NT2/D1 (cell line): ENCODE measurements around the gene UPF3B.
"Not testable (repeated sequence)": the region's sequence is repeated elsewhere in the genome, so short reads cannot be mapped to it uniquely, and the experiment has no call there.

Experiments
- DNase-seq: peaks from one replicate; pipeline ENCODE4 v3.0.0-alpha.2; 2011; ENCODE audit warnings: low read depth, low spot score
- H3K27me3 ChIP-seq: 2 replicates; pipeline ENCODE4 v1.6.0; 2011; ENCODE audit warnings: mild to moderate bottlenecking; ENCODE audit not compliant: insufficient read length, insufficient read depth
- H3K36me3 ChIP-seq: 2 replicates; pipeline ENCODE4 v1.6.1; 2011; ENCODE audit warnings: mild to moderate bottlenecking, low read length, mixed read lengths; ENCODE audit not compliant: insufficient read depth, insufficient read length
- H3K4me1 ChIP-seq: 2 replicates; pipeline ENCODE4 v1.5.1; 2011; ENCODE audit not compliant: insufficient read depth, insufficient read length
- H3K4me3 ChIP-seq: 2 replicates; pipeline ENCODE4 v1.5.1; 2011; ENCODE audit warnings: low read depth; ENCODE audit not compliant: insufficient read length
- H3K9ac ChIP-seq: 2 replicates; pipeline ENCODE4 v1.6.0; 2011; ENCODE audit warnings: low read depth; ENCODE audit not compliant: insufficient read length
- H3K9me3 ChIP-seq: 2 replicates; pipeline ENCODE4 v1.5.1; 2011; ENCODE audit warnings: mild to moderate bottlenecking, low read length; ENCODE audit not compliant: insufficient read depth
- SUZ12 ChIP-seq: IDR thresholded peaks from 2 replicates; pipeline ENCODE4 v1.6.1; 2011; ENCODE audit not compliant: insufficient read length, insufficient read depth; ENCODE audit errors: extremely low read depth
- YY1 ChIP-seq: IDR thresholded peaks from 2 replicates; pipeline ENCODE4 v1.6.1; 2011; ENCODE audit not compliant: insufficient read length, insufficient read depth
- ZNF274 ChIP-seq: IDR thresholded peaks from 2 replicates; pipeline ENCODE4 v1.6.1; 2011; ENCODE audit warnings: mild to moderate bottlenecking, low read depth, low read length

Gene UPF3B

DNA sequence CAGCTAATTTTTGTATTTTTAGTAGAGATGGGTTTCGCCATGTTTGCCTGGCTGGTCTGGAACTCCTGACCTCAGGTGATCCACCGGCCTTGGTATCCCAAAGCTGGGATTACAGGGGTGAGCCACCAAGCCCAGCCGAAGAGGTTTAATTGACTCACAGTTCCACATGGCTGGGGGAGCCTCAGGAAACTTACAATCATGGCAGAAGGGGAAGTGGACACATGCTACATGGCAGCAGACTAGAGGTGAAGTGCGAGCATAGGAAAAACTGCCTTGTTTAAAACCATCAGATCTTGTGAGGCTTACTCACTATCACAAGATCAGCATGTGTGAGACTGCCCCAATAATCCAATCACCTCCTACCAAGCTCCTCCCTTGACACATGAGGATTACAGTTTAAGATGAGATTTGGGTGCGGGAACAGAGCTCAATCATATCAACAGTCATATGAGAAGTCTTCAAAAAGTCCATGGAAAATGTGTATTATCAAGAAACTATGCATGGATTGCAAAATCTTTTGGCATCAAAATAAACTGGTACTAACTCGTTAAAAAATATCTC lies 35.6 kb downstream of the UPF3B start:
- Histone ChIP-seq H3K36me3 (no peaks in the 10 kb centered on the region), H3K4me1 (no peaks in the 10 kb centered on the region)
- TF ChIP-seq SUZ12, result no peak
- no peak for TF ChIP-seq ZNF274
- no peak for TF ChIP-seq YY1

DNA sequence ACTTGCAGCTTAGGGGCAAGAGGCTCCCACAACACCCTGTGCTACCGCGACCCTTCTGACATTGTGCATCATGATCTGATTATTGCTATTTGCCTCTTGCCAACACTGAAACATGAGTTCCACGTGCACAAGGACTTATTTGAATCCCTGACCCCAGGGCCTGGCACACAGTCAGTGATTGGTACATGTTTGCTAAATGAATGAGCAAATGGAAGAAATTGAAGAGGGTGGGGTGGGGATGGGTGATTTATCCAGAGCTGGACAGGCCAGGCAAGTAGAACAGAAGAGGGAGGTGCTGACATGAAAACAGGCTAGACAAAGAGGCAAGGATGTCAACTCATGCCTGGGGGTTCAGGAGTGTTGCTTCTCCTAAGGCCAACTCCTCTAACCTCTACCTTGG lies 36.5 kb downstream of the UPF3B start:
- TF ChIP-seq SUZ12 (no peak), ZNF274 (no peak), YY1 (no peak)
- Histone ChIP-seq H3K9me3 (no peaks in the 10 kb centered on the region), H3K9ac (no peak overlapping the region), H3K4me1 (no peaks in the 10 kb centered on the region), H3K27me3 (no peaks in the 10 kb centered on the region), H3K4me3 (no peak overlapping the region), H3K36me3 (no peaks in the 10 kb centered on the region)
- DNase-seq, result no peak

More for the DNA sequence above, 35.6 kb downstream of the UPF3B start:
- H3K27me3 ChIP-seq, result no peaks in the 10 kb centered on the region
- no peaks in the 10 kb centered on the region for H3K9me3 ChIP-seq
- no peak overlapping the region for H3K9ac ChIP-seq
- H3K4me3 ChIP-seq, result no peak overlapping the region
- DNase-seq, result no peak

DNA sequence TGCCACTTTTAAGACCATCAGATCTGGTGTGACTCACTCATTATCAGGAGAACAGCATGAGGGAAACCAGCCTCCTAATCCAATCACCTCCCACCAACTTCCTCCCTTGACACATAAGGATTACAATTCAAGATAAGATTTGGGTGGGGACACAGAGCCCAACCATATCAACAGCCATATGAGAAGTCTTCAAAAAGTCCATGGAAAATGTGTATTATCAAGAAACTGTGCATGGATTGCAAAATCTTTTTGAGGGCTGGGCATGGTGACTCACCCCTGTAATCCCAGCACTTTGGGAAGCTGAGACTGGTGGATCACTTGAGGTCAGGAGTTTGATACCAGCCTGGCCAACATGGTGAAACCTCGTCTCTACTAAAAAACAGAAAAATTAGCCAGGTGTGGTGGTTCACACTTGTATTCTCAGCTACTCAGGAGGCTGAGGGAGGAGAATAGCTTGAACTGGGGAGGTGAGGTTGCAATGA lies 43.5 kb downstream of the UPF3B start:
- H3K27me3 ChIP-seq, result no peaks in the 10 kb centered on the region
- no peak overlapping the region for H3K9ac ChIP-seq
- DNase-seq, result no peak
- no peak for TF ChIP-seq ZNF274
- TF ChIP-seq SUZ12, result no peak
- H3K4me1 ChIP-seq, result no peaks in the 10 kb centered on the region
- no peak overlapping the region for H3K4me3 ChIP-seq
- H3K9me3 ChIP-seq, result no peaks in the 10 kb centered on the region
- H3K36me3 ChIP-seq, result no peaks in the 10 kb centered on the region

DNA sequence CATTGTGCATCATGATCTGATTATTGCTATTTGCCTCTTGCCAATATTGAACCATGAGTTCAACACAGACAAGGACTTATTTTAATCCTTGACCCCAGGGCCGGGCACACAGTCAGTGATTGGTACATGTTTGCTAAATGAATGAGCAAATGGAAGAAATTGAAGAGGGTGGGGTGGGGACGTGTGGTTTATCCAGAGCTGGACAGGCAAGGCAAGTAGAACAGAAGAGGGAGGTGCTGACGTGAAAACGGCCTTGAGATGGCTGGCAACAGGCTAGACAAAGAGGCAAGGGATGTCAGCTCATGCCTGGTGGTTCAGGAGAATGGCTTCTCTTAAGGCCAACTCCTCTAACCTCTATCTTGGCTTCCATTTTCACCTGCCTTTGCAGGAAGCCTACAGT lies 44.3 kb downstream of the UPF3B start:
- not testable (repeated sequence) for H3K4me1 ChIP-seq, H3K9ac ChIP-seq, H3K36me3 ChIP-seq, DNase-seq, H3K4me3 ChIP-seq, H3K9me3 ChIP-seq, H3K27me3 ChIP-seq

DNA sequence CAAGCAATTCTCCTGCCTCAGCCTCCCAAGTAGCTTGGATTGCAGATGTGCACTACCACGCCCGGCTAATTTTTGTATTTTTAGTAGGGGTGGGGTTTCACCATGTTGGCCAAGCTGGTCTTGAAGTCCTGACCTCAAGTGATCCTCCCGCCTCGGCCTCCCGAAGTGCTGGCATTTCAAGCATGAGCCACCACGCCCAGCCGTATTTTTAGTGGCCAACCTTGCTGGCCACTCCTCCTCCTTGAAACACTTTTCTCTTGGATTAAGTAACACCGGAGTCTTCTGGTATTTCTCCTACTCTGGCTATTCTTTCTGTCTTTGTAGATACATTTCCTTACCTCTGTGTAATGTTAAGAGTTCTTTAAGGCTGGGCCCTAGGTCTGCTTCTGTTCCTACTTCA lies 50.2 kb downstream of the UPF3B start:
- Histone ChIP-seq H3K27me3 (no peaks in the 10 kb centered on the region), H3K9me3 (no peaks in the 10 kb centered on the region), H3K4me3 (no peak overlapping the region), H3K36me3 (no peaks in the 10 kb centered on the region), H3K4me1 (no peaks in the 10 kb centered on the region), H3K9ac (no peak overlapping the region)
- TF ChIP-seq ZNF274 (no peak), SUZ12 (no peak), YY1 (no peak)
- DNase-seq, result no peak

DNA sequence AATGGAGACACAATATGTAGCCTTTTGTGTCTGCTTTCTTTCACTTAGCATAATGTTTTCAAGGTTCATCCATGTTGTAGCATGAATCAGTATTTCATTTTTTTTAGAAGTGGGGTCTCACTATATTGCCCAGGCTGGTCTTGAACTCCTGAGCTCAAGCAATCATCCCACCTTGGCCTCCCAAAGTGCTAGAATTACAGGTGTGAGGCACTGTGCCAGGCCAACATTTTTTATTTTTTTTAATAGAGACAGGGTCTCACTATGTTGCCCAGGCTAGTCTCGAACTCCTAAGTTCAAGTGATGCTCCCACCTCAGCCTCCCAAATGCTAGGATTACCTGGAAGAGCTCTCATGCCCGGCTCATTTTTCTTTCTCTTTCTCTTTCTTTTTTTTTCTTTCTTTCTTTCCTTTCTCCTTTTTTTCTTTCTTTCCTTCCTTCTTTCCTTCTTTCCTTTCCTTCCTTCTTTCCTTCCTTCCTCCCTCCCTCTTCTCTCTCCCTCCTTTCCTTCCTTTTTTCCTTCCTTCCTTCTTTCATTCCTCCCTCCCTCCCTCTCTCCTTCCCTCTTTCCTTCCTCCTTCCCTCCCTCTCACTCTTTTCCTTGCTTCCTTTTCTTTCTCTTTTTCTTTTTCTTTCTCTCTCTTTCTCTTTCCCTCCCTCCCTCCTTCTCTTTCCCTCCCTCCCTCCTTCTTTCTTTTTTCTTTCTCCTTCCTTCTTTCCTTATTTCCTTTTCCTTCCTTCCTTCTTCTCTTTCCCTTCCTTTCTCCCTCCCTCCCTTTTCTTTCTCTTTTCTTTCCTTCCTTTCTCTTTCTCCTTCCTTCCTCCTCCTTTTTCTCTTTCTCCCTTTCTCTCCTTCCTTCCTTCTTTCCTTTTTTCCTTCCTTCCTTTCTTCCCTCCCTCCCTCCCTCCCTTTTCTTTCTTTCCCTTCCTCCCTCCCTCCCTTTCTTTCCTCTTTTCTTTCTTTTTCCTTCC lies 51.2 kb downstream of the UPF3B start:
- Histone ChIP-seq H3K4me1 (no peaks in the 10 kb centered on the region), H3K36me3 (no peaks in the 10 kb centered on the region), H3K9me3 (no peaks in the 10 kb centered on the region), H3K9ac (no peak overlapping the region), H3K27me3 (no peaks in the 10 kb centered on the region), H3K4me3 (no peak overlapping the region)
- no peak for TF ChIP-seq SUZ12
- TF ChIP-seq YY1, result no peak
- no peak for TF ChIP-seq ZNF274
- no peak for DNase-seq

DNA sequence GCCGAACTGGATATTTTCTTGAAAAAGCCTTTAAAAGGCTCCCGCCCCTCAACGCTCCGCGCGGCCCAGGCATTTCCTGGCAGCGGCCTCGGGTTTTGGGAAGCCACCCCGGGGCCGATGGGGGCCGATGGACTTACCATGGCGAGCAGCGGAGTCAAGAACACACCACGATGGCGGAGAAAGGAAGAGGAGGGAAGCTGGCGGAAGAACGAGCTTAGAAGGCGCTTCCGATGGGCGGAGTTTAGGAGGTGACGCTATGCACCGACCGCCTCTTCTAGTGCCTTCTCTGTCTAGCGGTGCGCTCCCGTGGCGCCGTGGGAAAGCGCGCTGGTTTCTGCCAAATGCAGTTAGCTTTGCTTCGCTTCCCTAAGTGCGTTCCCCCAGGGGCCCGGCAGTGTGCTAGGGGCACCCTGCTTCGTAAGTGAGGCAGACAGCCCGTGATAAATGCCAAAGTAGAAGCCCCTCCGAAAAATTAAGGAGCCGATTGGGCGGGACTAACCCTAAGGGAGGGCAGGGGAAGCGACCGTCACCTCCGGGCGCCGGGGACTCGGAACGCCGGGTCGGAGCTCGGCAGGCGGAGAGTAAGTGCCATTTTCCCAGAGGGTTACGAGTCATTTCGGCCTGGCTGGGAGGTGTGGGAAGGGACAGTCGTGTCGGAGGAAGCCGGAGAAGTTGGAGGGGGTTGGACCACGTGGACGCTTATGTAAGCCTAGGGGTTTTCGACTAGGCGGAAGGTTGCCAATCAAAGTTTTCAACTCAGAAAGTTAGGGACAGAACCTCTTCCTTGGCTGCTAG lies 61.1 kb downstream of the UPF3B start, which contains the start of gene RPL39:
RPL39 (minus strand) TSS at position 194 of the 795 bp plus-strand sequence; CDS start at position 140, 54 bp downstream.
- peak within 1 kb of the TSS; percentile 76 for H3K4me3 ChIP-seq
- no peaks in the 10 kb centered on the region for H3K27me3 ChIP-seq
- H3K9ac ChIP-seq, result peak within 1 kb of the TSS; percentile 93
- DNase-seq, result peak; percentile 77
- H3K4me1 ChIP-seq, result no peaks in the 10 kb centered on the region
- peaks cover 45% of the 10 kb centered on the region for H3K36me3 ChIP-seq
- TF ChIP-seq ZNF274 (no peak), SUZ12 (no peak), YY1 (no peak)
- H3K9me3 ChIP-seq, result no peaks in the 10 kb centered on the region
